Measurements from ENCODE around the gene ZNF200.
"Not testable (repeated sequence)": the region's sequence is repeated elsewhere in the genome, so short reads cannot be mapped to it uniquely, and the experiment has no call there.

ZNF200 gene

GRCh38 chr16:3212567-3212966 is 22.4 kb downstream of the ZNF200 start:
- no peak for ATAC-seq (ENCODE audit: insufficient read depth, low read depth)

GRCh38 chr16:3212006-3212405 is 23.0 kb downstream of the ZNF200 start:
- no peak overlapping the region for H3K27ac ChIP-seq (ENCODE audit: low read length)
- H3K79me2 ChIP-seq (ENCODE audit: insufficient read depth, low read length) = no peaks in the 10 kb centered on the region
- ATAC-seq (ENCODE audit: insufficient read depth, low read depth) = no peak
- H2AFZ ChIP-seq (ENCODE audit: low read depth, low read length) = no peak overlapping the region
- no peak overlapping the region for H3K9ac ChIP-seq (ENCODE audit: low read depth, low read length)
- DNase-seq = no peak
- H3K4me3 ChIP-seq (ENCODE audit: low read depth in 1 of 2, low read length in 2 of 2) = no peak overlapping the region
- H3K4me2 ChIP-seq (ENCODE audit: insufficient read depth, low read length) = no peak overlapping the region
- peaks cover 30% of the 10 kb centered on the region for H3K4me1 ChIP-seq (ENCODE audit: insufficient read depth, low read length)
- TF ChIP-seq EZH2 (IDR thresholded peaks at IDR 0.05; ENCODE audit: borderline replicate concordance, low read depth, low read length, severe bottlenecking) (no peak), CTCF (IDR thresholded peaks at IDR 0.05; ENCODE audit: borderline replicate concordance, extremely low read depth, low read length, poor library complexity, severe bottlenecking) (no peak)
- H3K27me3 ChIP-seq (ENCODE audit: insufficient read depth, low read length, poor library complexity) = no peaks in the 10 kb centered on the region
- no peaks in the 10 kb centered on the region for H3K9me3 ChIP-seq (ENCODE audit: insufficient read depth, low read length, severe bottlenecking)
- H4K20me1 ChIP-seq (ENCODE audit: insufficient read depth, low read length) = no peaks in the 10 kb centered on the region
- no peaks in the 10 kb centered on the region for H3K36me3 ChIP-seq (ENCODE audit: insufficient read depth, low read length)

More at GRCh38 chr16:3212567-3212966, 22.4 kb downstream of the ZNF200 start:
- Histone ChIP-seq H3K27me3 (ENCODE audit: insufficient read depth, low read length, poor library complexity) (no peaks in the 10 kb centered on the region), H3K9me3 (ENCODE audit: insufficient read depth, low read length, severe bottlenecking) (no peaks in the 10 kb centered on the region), H3K36me3 (ENCODE audit: insufficient read depth, low read length) (no peaks in the 10 kb centered on the region), H3K4me2 (ENCODE audit: insufficient read depth, low read length) (no peak overlapping the region), H3K4me3 (ENCODE audit: low read depth in 1 of 2, low read length in 2 of 2) (no peak overlapping the region), H3K9ac (ENCODE audit: low read depth, low read length) (no peak overlapping the region), H4K20me1 (ENCODE audit: insufficient read depth, low read length) (no peaks in the 10 kb centered on the region), H3K79me2 (ENCODE audit: insufficient read depth, low read length) (no peaks in the 10 kb centered on the region), H3K4me1 (ENCODE audit: insufficient read depth, low read length) (peaks cover 30% of the 10 kb centered on the region), H3K27ac (ENCODE audit: low read length) (no peak overlapping the region), H2AFZ (ENCODE audit: low read depth, low read length) (no peak overlapping the region)
- no peak for TF ChIP-seq EZH2 (IDR thresholded peaks at IDR 0.05; ENCODE audit: borderline replicate concordance, low read depth, low read length, severe bottlenecking)
- no peak for TF ChIP-seq CTCF (IDR thresholded peaks at IDR 0.05; ENCODE audit: borderline replicate concordance, extremely low read depth, low read length, poor library complexity, severe bottlenecking)
- no peak for DNase-seq

- Histone ChIP-seq H2AFZ (ENCODE audit: low read depth, low read length) (no peak overlapping the region), H4K20me1 (ENCODE audit: insufficient read depth, low read length) (no peaks in the 10 kb centered on the region), H3K4me1 (ENCODE audit: insufficient read depth, low read length) (no peaks in the 10 kb centered on the region), H3K36me3 (ENCODE audit: insufficient read depth, low read length) (no peaks in the 10 kb centered on the region), H3K27me3 (ENCODE audit: insufficient read depth, low read length, poor library complexity) (no peaks in the 10 kb centered on the region), H3K4me2 (ENCODE audit: insufficient read depth, low read length) (no peak overlapping the region), H3K4me3 (ENCODE audit: low read depth in 1 of 2, low read length in 2 of 2) (no peak overlapping the region), H3K9me3 (ENCODE audit: insufficient read depth, low read length, severe bottlenecking) (peaks cover 15% of the 10 kb centered on the region), H3K79me2 (ENCODE audit: insufficient read depth, low read length) (no peaks in the 10 kb centered on the region), H3K27ac (ENCODE audit: low read length) (no peak overlapping the region), H3K9ac (ENCODE audit: low read depth, low read length) (no peak overlapping the region)
- DNase-seq (no peak), ATAC-seq (ENCODE audit: insufficient read depth, low read depth) (no peak)
- TF ChIP-seq EZH2 (IDR thresholded peaks at IDR 0.05; ENCODE audit: borderline replicate concordance, low read depth, low read length, severe bottlenecking) = no peak
- no peak for TF ChIP-seq CTCF (IDR thresholded peaks at IDR 0.05; ENCODE audit: borderline replicate concordance, extremely low read depth, low read length, poor library complexity, severe bottlenecking)
These were observed 27.6 kb downstream of the ZNF200 start for GRCh38 chr16:3207086-3207953.

DNA sequence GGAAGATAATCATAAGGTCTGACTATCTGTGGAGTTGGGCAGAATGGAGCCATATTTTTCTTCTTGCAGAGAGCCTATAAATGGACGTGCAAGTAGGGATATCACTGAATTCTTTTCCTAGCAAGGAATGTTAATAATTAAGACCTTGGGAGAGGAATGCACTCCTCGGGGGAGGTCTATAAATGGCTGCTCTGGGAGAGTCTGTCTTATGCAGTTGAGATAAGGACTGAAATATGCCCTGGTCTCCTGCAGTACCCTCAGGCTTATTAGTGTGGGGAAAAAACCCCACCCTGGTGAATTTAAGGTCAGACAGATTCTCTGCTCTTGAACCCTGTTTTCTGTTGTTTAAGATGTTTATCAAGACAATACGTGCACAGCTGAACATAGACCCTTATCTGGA is 29.0 kb downstream of the ZNF200 start:
- not testable (repeated sequence) for H3K36me3 ChIP-seq (ENCODE audit: insufficient read depth, low read length); H3K79me2 ChIP-seq (ENCODE audit: insufficient read depth, low read length); H3K27me3 ChIP-seq (ENCODE audit: insufficient read depth, low read length, poor library complexity); H3K4me1 ChIP-seq (ENCODE audit: insufficient read depth, low read length); H2AFZ ChIP-seq (ENCODE audit: low read depth, low read length); H3K4me3 ChIP-seq (ENCODE audit: low read depth in 1 of 2, low read length in 2 of 2); H3K4me2 ChIP-seq (ENCODE audit: insufficient read depth, low read length); H3K27ac ChIP-seq (ENCODE audit: low read length); H4K20me1 ChIP-seq (ENCODE audit: insufficient read depth, low read length); H3K9ac ChIP-seq (ENCODE audit: low read depth, low read length); ATAC-seq (ENCODE audit: insufficient read depth, low read depth)
- peaks cover 15% of the 10 kb centered on the region for H3K9me3 ChIP-seq (ENCODE audit: insufficient read depth, low read length, severe bottlenecking)
- peak; percentile 25 for DNase-seq
